HG02870 (cell line): ENCODE data around the gene OR52D1.

Source experiments
- ATAC-seq: cut with Tn5 transposase; IDR thresholded peaks from one replicate; pipeline ENCODE4 v1.9.1; 2021; ENCODE audit warnings: mild to moderate bottlenecking, moderate library complexity; ENCODE audit not compliant: unreplicated experiment

OR52D1 gene

DNA sequence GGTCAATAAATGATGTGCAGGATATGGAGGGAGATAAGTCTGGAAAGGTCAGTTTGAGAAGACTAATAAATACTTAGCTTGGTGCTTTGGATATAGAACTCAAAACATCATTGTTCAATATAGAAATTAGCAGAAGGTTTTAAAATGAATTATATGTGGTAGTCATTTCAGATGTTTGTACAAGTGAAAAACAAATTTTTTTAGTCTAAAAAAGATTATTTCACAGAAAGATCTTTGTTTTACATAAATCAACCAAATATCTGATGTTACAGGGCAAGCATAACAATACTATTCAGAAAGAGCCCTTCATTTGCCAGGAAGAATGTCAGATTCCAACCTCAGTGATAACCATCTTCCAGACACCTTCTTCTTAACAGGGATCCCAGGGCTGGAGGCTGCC is at the start of gene OR52D1:
TSS of gene OR52D1 (plus strand) at position 301 of the 400 bp plus-strand sequence. CDS start at position 323, 22 bp downstream.
- no peak for ATAC-seq

DNA sequence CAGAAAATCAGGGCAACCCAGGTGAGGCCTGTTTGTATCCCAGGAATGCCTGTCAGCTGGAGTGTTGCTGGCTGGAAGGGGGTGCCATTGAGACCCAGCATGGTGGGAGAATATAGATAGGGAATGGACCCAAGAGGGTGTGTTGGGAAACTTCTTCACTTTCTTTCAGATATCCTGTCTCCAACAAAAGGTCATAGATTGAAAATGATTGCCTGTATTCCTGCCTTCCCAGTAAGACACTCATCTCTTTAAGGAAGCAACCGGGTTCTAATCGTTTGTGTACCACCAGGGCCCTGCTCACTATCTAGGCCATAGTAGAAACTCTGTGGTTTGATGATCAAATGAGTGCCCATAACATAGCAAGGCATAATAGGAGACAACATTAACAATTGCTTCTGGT is 47.1 kb upstream of the OR52D1 start, which contains the start of gene OR51I1:
TSS of gene OR51I1 (minus strand) at position 101 of the 400 bp plus-strand sequence. CDS start at position 101, 0 bp downstream.
- ATAC-seq: no peak

DNA sequence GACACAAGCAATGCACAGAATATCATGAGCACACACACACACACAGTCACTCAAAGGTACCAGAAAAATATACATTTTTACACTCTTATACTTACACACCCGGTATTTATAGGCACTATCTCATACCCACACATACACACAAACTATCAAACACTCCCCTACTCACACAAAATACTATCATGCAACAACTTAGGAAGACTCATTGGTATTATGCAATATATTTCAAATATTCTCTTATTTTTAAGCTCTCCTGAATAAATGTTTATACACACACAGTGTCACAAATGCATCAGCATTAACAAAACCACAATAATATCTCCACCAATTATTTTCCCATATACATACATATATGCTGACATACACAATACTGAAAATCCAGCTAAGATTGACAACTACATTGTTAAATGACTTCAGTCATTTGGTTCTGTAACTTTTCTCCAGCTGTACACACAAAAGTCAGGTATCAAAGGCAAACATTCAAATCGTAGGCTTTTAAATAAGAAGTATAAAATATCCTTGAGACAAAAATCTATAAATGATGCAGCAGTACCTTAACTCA is 44.6 kb upstream of the OR52D1 start:
- ATAC-seq: no peak

DNA sequence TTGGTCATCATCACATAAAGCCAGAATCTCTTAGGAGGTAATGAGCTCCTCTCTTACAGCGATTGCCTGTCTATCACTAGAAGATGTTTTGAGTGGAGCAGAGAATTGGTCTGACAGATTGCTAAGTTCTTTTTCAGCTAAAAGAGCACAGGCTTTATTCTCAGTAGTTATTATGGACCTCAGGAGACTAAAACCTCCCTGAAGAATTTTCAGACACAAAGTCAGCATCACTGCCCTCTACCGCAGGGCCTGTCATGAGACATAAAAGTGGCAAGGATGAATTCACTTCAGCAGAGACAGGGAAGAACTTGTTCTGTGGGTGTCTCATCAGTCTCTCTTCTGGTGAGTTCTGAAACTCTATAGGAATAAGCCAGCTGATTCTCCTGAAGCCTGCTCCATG is 39.5 kb upstream of the OR52D1 start, which contains the start of gene OR51I2:
TSS of gene OR51I2 (plus strand) at position 301 of the 400 bp plus-strand sequence. CDS start 4,166 bp downstream, outside the sequence.
- ATAC-seq: no peak

DNA sequence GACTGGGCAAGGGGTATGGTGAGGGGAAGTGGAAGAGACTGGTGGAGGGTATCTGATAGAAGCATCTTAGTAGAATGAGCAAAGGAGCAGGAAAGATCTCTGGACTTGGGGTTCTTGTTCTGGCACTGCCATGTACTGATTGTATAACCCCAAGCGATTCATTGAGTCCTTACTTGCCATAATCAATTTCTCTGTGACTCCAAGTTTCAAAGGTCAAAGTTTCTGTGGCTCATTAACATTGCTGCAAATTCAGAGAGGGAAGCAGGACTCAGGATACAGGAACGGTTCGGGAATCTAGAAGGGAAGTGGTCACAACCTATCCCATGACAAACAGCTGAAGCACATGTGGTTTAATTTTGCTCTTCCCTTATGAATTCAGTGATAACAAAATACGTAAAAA is 39.1 kb upstream of the OR52D1 start:
- no peak for ATAC-seq

DNA sequence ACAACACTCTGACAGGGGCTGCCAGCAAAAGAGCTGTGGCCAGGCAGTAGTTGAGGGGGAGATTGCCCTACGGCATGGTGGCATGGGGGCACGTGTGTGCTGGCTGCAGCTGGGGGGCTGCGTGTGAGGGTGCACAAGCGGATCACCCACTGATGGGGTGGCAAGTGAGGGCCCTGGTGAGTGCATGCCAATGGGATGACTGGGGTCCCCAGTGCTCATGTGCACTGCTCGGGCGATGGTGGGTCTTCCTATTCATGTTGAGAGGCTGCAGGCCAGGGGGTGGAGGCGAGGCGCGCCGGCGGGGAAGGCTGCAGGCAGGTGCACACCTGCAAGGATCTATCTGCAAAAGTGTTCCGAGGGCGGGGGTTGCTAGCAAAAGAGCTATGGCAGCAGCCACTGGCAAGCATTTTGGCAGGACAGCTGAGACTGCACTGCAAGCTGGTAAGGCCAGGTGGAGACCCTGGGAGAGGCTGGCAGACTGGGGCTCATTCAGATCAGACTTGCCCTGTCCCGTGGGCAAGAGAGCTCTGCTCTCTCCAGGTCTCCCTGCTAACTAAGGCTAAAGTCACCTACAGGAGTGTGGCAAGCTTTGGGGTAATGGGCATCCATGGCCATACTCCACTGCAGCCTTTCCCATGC is 27.4 kb upstream of the OR52D1 start:
- no peak for ATAC-seq

DNA sequence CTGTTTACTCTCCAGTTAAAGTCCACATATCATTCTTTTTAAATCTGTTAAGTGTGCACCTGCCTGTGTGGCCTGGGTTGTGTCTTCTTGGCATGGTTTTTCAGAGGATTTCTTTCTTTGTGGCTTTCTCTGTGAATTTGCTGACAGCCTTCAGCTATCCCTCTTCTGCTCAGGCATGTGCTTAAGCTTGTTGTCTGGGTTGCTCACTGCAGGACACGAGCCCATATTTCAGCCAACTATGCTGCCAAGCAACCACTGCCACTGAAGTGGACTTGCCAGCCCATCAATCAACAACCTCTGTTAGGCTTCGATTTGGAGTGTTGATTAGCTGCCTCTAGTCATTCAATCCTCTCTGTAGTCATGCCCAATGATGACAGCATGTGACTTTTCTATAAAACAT is 21.0 kb upstream of the OR52D1 start:
- ATAC-seq: no peak

DNA sequence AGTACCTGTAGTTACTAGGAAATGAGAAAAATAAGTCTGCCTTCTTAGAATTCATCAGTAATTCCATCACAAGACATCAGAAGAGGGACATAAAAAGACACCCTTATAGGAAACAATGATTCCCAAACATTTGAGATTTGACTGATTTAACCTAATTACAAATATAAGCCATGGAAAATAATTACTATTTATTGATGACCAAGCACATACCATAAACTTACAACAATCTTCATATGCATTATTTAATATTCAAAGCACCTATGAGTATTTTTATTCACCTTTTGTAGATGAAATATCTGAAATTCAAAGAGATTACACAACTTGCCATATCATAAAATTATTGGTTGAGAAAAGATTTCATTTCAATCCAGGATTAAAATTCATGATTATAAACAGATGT is 14.6 kb upstream of the OR52D1 start:
- ATAC-seq: no peak

DNA sequence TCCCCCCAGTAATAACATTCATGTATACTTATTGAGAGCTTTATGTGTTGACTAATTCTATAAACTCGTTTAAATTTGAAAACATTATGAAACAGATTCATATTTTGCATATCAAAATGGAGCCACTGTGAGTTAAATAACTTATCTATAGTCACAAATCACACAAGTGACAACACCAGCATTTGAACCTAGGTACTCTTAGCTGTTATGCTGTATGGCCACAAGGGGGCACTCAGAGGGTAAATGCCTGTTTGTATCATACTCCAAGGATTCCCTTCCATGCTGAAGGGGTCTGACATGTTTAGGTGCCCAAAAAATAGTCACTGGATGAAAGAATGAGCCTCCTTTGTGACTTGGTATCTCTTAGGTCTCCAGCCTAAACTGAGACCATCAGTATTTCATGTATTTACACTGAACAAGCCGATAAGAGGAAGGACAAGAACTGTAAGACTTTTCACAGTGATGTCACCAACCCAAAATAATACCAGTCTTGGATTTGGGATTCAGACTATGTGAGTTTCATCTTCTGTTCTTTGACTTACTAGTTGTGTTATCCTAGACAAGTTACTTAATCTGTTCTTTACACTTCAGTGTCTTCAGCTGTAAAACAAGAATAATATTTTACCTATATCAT is 12.2 kb upstream of the OR52D1 start:
- no peak for ATAC-seq

DNA sequence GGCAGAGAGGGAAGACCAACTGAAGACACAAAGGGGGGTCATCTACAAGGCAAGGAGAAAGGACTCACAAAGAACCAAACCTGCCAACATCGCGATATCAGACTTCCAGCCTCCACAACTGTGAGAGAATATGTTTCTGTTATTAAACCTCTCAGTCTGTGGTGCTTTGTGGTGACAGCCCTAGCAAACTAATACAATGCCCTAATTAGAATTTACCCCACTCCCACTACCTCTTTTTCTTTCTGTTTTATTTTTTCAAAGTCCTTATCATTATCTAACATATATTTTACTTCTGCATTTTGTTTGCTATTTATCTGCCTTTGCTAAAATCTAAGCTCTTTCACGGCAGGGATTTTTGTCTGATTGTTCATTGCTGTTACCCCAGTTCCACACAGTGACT is 2.5 kb upstream of the OR52D1 start:
- no peak for ATAC-seq

DNA sequence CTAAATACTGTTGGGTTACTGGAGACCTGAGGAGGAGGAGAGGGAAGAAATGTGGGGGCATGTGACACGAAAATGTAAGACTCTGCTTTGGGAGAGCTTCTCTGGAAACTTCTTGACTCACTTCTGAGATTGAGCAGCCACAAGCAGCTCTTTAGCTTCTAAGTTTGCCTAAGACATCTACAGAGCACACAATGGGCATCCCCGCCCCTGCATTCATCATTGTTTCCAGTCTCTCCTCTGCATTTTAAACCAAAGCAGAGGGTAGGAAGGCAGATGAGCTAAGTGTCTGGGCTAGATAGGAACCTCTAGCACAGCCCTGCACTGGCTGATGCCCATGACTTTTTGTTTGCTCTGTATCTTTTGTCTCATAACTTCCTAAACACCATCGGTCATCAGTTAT is 2.1 kb upstream of the OR52D1 start:
- ATAC-seq: no peak

DNA sequence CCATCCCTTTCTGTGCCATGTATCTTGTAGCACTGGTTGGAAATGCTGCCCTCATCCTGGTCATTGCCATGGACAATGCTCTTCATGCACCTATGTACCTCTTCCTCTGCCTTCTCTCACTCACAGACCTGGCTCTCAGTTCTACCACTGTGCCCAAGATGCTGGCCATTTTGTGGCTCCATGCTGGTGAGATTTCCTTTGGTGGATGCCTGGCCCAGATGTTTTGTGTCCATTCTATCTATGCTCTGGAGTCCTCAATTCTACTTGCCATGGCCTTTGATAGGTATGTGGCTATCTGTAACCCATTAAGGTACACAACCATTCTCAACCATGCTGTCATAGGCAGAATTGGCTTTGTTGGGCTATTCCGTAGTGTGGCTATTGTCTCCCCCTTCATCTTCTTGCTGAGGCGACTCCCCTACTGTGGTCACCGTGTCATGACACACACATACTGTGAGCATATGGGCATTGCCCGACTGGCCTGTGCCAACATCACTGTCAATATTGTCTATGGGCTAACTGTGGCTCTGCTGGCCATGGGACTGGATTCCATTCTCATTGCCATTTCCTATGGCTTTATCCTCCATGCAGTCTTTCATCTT is 414 bp downstream of the OR52D1 start:
- no peak for ATAC-seq

DNA sequence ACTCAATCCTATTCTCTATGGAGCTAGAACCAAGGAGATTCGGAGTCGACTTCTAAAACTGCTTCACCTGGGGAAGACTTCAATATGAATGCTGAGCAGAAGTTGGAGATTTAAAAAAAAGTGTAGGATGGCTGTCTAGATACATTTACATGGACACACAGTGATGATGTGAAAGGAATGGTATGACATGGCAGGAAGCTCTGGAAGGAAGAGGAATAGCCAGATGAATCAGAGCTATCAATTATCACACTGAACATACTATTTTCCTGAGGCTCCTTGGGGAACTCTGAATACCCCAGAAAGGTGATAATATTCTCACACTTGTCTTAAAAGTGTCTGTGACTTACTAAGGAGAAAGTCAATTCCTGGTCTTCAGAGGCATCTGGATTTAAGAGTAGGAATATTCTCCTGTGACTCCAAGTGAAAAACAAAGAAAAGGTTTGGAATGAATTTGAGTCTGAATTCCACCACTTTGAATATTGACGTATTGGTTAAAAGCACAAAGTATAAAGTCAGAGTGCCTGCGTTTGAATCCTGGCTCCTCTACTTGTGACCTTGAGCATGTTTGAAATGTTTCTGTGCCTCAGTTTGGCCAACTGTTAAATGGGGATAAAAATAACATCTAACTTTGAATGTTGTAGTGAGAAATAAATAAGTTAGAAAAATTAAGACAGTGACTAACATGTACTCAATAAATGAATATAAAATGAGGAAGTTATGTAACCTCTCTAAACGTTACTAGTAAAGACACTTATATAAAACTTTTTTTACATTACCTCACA is 1.3 kb downstream of the OR52D1 start:
- no peak for ATAC-seq

DNA sequence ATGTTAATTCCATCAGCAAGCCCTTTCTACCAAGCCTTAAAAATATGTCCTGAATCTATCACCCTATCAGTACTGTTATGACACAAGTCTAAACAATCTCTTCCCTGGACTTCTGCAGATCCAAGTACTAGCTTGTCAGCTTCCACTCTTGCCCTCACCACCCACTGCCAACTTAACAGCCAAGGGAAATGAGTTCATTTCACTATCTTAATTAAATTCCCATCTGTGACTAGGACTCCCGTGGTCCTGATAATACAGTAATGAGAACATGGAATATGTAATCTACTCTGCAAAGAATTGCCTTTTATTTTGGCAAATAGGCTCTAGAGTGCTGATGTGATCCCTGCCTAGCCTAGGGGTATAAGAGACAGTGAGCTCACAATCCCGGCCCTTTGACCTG is 11.2 kb downstream of the OR52D1 start:
- no peak for ATAC-seq

DNA sequence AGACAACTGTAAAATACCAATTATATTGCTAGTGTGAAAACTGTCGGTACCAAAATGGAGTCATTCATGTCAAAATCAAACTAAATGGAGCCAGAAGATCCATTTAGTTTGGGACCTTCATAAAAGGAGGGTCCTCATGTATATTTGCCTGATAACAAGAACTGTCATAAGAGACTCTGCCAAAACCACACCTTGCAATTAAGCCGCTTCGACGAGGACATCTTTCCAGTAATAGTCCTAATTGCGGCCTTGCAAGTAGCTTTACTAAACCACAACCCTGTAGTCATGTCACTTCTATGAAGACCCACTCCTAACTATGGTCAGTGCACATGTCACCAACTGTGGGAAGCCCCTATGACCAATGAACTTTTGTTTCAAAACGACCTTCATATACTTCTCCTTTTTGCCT is 11.9 kb downstream of the OR52D1 start:
- no peak for ATAC-seq

DNA sequence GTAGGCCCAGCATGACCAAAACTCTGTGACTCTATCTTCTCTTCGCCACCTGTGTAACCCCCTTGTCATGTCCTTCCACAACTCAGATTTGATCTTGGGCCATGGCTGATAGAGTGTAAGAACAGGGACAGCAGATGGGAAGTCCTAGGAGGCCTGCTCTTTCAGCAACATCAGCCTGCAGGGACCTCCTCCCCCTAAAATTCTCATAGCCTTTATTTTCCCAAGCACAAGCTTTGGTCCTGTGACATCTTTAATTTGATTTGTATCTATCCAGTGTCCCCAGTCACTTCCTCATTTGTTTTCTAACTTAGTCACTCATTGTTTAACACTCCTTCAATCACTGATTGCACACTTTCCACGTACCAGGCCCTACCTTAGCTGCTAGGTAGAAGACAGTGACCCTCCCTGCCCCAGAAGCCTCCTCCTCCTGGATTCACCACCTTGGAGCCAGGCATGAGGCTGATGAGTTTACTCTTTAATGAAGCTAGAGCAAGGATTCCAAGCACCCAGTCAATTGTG is 16.0 kb downstream of the OR52D1 start:
- ATAC-seq: no peak

DNA sequence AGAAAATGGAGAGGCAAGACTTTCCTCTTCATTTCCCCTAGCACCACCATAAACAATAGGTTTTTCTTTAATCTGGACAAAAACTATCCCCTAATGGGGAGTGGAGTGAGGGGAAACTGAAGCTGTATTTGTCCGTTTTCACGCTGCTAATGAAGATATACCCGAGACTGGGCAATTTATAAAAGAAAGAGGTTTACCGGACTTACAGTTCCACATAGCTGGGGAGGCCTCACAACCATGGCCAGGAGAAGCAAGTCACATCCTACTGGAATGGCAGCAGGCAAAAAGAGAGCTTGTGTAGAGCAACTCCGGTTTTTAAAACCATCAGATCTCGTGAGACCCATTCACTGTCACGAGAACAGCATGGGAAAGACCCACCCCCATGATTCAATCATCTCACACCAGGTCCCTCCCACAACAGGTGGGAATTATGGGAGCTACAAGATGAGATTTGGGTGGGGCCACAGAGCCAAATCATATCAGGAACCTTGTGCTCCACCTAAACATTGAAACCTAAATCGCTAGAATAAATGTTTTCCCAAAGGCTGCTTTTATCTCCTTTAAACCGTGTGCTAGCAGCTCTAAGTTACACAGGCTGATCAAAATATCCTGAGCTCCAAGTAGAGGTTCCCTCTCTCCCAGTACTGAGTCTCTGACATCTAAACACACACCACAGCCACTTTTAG is 17.0 kb downstream of the OR52D1 start:
- no peak for ATAC-seq

DNA sequence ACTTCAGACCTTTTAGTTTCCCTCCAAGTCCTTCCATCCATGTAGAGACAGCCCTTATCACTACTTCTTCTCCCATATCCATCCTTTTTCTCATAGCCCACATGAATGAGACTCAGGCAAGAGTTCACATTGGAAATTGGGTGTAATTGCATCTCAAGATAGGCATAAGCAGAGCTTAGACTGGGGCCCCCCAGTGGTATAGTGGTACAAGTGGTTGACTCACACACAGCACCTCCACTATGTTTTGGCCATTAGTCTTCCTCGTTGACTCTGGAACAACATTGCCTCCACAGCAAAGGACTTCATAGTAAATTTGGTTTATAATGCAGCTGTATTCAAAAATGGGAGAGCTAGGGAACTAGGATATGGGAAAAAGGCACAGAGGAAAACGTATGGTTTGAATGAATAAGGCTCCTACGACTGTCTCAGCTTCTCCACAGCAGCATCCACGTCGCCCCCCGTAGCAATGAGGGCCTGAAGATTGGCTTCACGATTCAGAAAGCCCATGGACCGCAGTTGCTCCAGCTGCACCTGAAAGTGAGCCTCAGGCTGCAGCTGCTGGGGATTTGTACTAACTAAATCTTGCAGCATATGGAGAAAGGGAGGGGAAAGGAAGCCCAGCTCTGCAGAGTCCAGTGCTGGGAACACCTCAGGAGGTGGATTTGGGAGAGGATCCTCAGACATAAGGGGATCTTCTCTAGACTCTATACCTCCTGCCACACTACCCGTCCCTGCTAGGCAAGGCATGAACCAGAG is 18.9 kb downstream of the OR52D1 start:
- ATAC-seq: no peak

DNA sequence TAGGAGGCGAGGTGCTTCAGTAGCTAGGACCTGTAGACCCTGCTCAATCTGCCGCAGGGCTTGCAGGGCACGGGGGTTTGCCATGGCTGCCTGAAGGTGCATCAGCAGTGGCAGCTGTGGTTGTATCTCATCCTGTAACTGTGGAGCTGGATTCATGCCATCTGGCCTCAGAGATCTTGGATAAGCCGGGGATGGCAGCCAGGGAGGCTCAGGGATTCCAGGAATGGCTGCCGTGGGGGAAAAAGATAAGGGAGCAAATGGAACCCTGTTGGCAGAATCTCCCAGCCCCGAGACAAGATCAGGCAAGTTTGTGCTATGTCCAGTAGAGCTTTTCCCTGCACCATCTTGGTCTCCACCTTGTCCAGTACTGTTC is 19.4 kb downstream of the OR52D1 start:
- no peak for ATAC-seq

DNA sequence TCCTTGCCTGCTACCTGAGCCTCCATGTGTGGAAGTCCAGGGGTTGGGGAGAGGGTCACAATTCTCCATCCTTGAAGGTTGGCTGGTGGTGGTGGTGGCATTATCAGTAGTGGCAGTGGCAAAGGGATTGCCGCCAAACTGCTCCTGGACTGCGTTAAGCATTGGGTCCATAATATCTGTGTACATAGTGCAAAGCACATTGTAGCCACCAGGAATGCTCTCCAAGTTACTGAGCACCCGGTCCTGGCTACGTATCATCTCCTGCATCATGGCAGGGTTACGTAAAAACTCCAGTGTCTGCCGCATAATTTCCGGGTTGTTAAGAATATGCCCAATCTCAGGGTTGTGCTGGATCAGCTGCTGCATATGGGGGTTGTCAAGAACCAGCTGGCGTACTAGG is 20.1 kb downstream of the OR52D1 start:
- ATAC-seq: no peak
